Subcutaneous abdominal adipose tissue (tissue), 5 donors: ENCODE results near the gene DNMT1.

ENCODE experiments used
- H3K27ac ChIP-seq: one replicate; pipeline ENCODE4 v1.7.0; 2013; ENCODE audit warnings: low read depth, mild to moderate bottlenecking, inconsistent platforms, low read length, moderate library complexity
- H3K27me3 ChIP-seq, 5 donors: one replicate each; pipeline ENCODE4 v1.7.0; 2013; ENCODE audit warnings: low read length in 5 of 5, inconsistent platforms in 1 of 5; ENCODE audit not compliant: control insufficient read depth in 5 of 5, insufficient read depth in 4 of 5
- H3K36me3 ChIP-seq, 5 donors: one replicate each; pipeline ENCODE4 v1.7.0; 2013; ENCODE audit warnings: low read length in 5 of 5; ENCODE audit not compliant: control insufficient read depth in 5 of 5, insufficient read depth in 5 of 5
- H3K4me1 ChIP-seq, 5 donors: one replicate each; pipeline ENCODE4 v1.7.0; 2013; ENCODE audit warnings: low read length in 5 of 5, mild to moderate bottlenecking in 3 of 5, moderate library complexity in 1 of 5; ENCODE audit not compliant: control insufficient read depth in 5 of 5, insufficient read depth in 5 of 5
- H3K4me3 ChIP-seq, 5 donors: one replicate each; pipeline ENCODE4 v1.7.0; 2013; ENCODE audit warnings: low read length in 5 of 5, low read depth in 1 of 5
- H3K9ac ChIP-seq, 5 donors: one replicate each; pipeline ENCODE4 v1.7.0; 2013; ENCODE audit warnings: low read length in 5 of 5, mild to moderate bottlenecking in 4 of 5, moderate library complexity in 3 of 5
- H3K9me3 ChIP-seq, 5 donors: one replicate each; pipeline ENCODE4 v1.7.0; 2013; ENCODE audit warnings: low read length in 5 of 5; ENCODE audit not compliant: control insufficient read depth in 5 of 5
- donor health status: healthy.
- donor health status: healthy.
- donor health status: healthy.
- donor health status: healthy.
- donor health status: healthy.

Gene DNMT1

DNA sequence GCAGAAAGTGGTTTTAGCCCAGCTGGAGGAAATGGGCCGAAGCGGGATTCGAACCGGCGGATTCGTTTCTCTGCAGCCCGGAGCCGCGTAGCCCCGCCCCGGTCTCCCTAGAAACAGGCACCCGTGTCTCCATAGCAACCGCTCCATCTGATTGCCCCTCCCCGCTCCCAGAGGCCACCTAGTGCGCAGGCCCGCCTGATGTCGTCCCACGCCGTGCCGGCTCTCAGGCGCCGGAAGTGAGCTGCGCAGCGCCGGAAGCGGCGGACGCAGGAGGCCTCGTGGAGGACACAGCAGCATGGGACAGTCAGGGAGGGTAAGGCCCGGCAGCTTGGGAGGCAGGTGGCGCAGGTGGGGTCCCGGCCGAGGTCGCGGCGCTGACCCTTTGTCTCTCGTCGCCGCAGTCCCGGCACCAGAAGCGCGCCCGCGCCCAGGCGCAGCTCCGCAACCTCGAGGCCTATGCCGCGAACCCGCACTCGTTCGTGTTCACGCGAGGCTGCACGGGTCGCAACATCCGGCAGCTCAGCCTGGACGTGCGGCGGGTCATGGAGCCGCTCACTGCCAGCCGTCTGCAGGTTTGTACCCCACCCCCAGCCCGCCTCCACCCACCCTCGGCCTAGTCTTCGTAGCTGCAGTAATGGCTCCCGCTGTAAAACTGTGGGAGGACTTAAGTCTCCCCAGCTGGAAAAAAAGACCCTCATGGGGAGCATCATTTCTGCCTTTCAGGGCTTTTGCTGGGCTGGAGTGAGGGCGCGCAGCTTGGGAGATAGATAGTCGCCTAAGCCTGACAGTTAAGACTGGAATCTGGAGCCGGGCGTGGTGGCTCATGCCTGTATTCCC is 88.4 kb downstream of the DNMT1 start, which contains the start of gene PPAN:
Gene PPAN (plus strand): TSS at position 263 of the 837 bp plus-strand sequence. CDS start 33 bp downstream, at position 296.
- H3K9ac ChIP-seq: peak within 1 kb of the TSS in 4 of 5 donors; percentile 73 to 88 (median 82)
- peak within 1 kb of the TSS; percentile 71 to 89 (median 77) for H3K4me3 ChIP-seq
- peaks cover 0 to 40% (median 36%) of the 10 kb centered on the region in 5 donors for H3K36me3 ChIP-seq
- H3K27me3 ChIP-seq: no peaks in the 10 kb centered on the region
- no peaks in the 10 kb centered on the region for H3K9me3 ChIP-seq
- H3K4me1 ChIP-seq: peaks cover 3 to 21% (median 18%) of the 10 kb centered on the region in 5 donors
- peak within 1 kb of the TSS; percentile 46 for H3K27ac ChIP-seq

GRCh38 chr19:10105509-10106099 is 89.1 kb downstream of the DNMT1 start:
- peak overlapping the region in 3 of 5 donors; percentile 71 to 89 (median 77) for H3K4me3 ChIP-seq
- peaks cover 3 to 19% (median 18%) of the 10 kb centered on the region in 5 donors for H3K4me1 ChIP-seq
- peaks cover 0 to 33% (median 29%) of the 10 kb centered on the region in 5 donors for H3K36me3 ChIP-seq
- H3K9ac ChIP-seq: no peak overlapping the region
- peak overlapping the region; percentile 46 for H3K27ac ChIP-seq
- no peaks in the 10 kb centered on the region for H3K9me3 ChIP-seq
- H3K27me3 ChIP-seq: no peaks in the 10 kb centered on the region

DNA sequence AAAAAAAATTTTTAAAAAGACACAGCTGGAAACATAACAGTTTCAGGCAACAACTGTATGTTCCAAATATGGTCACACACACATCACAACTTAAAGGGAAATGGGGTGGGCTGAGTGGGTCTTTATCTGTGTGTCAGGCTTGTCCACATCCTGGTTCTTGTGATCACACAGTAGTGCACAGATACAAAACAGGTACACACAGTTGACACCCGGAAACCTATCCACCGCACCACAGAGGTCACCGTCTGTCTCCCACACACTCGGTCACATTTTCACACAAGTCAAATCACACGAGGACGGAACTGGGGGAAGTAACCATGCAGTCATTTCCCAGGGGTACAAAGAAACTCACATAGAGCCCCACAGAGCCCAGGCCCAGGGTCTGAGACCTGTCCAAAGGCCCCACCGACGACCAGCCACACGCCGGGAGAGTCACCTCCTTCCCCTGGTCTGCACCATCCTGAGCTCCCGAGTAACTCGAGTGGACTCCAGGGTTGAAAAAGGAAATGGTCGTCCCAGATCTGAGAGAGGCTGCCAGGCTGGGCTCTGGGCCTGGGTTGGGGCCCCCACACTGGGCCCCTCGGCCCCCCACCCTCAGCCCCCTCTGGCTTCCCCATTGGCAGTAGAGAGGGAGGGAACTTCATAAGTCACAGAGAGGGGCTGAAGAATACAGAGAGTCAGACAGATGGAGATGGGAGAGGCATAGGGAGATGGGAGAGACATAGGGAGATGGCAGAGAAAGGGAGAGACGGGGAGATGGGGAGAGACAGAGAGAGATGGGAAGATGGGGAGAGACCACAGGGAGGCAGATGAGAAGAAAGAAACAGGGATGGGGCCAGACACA is 89.9 kb downstream of the DNMT1 start:
- no peak overlapping the region for H3K27ac ChIP-seq
- H3K4me3 ChIP-seq: no peak overlapping the region
- H3K4me1 ChIP-seq: peaks cover 3 to 19% (median 18%) of the 10 kb centered on the region in 5 donors

DNA sequence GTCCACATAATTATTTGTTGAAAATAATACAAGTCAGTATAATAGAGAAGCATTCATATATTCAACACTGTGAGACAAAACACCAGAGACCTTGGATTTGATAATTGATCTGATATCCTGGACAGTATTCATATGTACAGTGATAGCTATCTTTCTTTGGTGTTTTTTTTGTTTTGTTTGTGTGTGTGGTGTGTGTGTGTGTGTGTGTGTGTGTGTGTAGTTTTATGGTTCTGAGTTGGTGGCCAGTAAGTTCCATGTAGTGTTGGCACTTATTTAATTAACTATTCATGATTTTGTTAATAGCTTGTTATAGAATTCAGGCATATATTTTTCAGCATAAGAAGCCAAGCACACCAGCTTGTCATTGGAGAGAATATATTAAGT is 90.6 kb downstream of the DNMT1 start:
- H3K9me3 ChIP-seq: no peaks in the 10 kb centered on the region
- H3K9ac ChIP-seq: no peak overlapping the region
- peaks cover 0 to 18% (median 14%) of the 10 kb centered on the region in 5 donors for H3K36me3 ChIP-seq
- no peaks in the 10 kb centered on the region for H3K27me3 ChIP-seq
- peaks cover 3 to 19% (median 18%) of the 10 kb centered on the region in 5 donors for H3K4me1 ChIP-seq
- H3K4me3 ChIP-seq: no peak overlapping the region
- H3K27ac ChIP-seq: no peak overlapping the region

More for the DNA sequence above, 89.9 kb downstream of the DNMT1 start:
- H3K9me3 ChIP-seq: no peaks in the 10 kb centered on the region
- no peak overlapping the region for H3K9ac ChIP-seq
- peaks cover 0 to 26% (median 22%) of the 10 kb centered on the region in 5 donors for H3K36me3 ChIP-seq
- H3K27me3 ChIP-seq: no peaks in the 10 kb centered on the region

DNA sequence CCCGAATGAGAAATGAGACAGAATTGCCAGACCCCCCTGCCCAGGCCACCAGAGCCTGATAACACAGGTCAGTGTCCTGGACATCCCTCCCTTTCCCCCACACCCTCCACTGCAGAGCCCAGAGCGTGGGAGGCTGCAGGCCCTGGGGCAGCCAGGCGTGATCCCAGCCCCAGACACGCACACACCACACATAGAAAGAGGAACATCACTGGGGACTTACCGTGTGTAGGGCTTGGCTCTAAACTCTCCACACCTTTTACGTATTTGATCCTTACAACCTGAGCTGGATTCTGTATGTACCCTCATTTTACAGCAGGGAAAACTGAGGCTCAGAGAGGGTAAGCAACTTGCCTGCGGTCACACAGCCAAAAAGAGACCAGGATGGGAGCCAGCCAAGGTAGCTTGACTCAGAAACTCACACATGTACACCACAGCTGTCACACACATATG is 91.9 kb downstream of the DNMT1 start:
- H3K4me3 ChIP-seq: no peak overlapping the region
- H3K27me3 ChIP-seq: no peaks in the 10 kb centered on the region
- H3K27ac ChIP-seq: no peak overlapping the region
- no peak overlapping the region for H3K9ac ChIP-seq
- H3K9me3 ChIP-seq: no peaks in the 10 kb centered on the region
- peaks cover 3 to 19% (median 18%) of the 10 kb centered on the region in 5 donors for H3K4me1 ChIP-seq
- H3K36me3 ChIP-seq: peaks cover 0 to 7% (median 6%) of the 10 kb centered on the region in 5 donors

GRCh38 chr19:10100163-10100785 is 94.5 kb downstream of the DNMT1 start:
- Histone ChIP-seq H3K27ac (no peak overlapping the region), H3K4me1 (peaks cover 0 to 14% (median 7%) of the 10 kb centered on the region in 5 donors), H3K4me3 (no peak overlapping the region), H3K9ac (no peak overlapping the region), H3K27me3 (no peaks in the 10 kb centered on the region), H3K9me3 (no peaks in the 10 kb centered on the region), H3K36me3 (no peaks in the 10 kb centered on the region)

GRCh38 chr19:10096615-10096963 is 98.2 kb downstream of the DNMT1 start:
- Histone ChIP-seq H3K27ac (no peak overlapping the region), H3K4me3 (peak overlapping the region in 4 of 5 donors; percentile 42 to 68 (median 56)), H3K9ac (peak overlapping the region in 3 of 5 donors; percentile 46 to 66 (median 62)), H3K27me3 (no peaks in the 10 kb centered on the region), H3K36me3 (peaks cover 0 to 19% (median 14%) of the 10 kb centered on the region in 5 donors), H3K4me1 (peaks cover 0 to 14% (median 7%) of the 10 kb centered on the region in 5 donors), H3K9me3 (no peaks in the 10 kb centered on the region)

DNA sequence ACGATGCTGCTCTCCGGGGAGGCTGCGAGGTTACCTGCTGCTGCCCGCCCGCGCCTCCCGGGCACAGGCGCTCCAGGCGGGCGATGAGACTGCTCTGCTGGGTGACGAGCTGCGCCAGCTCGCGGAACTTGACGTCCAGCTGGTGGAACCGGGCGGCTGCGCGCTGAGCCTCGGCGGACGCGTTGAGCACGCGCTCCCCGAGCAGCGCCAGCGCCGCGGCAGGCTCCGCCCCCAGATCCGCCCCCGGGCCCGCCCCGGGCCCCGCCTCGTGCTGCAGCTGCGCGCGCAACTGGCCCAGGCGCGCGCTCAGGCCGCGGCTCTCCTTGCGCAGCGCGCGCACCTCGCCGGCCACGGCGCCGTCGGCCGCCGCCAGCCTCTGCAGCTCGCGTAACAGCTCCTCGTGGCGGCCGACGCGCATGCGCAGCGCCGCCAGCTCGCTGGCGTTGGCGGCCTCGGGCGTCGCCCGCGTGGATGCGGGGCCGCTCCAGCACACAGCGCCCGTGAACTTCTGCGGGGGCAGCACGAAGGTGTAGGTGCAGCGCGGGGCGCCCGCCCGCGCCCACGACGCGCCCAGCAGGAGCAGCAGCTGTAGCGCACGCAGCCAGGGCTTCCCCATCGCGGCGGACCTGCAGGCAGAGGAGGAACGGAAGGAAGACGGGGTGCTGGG is 98.7 kb downstream of the DNMT1 start:
- H3K4me3 ChIP-seq: peak overlapping the region in 4 of 5 donors; percentile 42 to 68 (median 56)
- peaks cover 0 to 14% (median 7%) of the 10 kb centered on the region in 5 donors for H3K4me1 ChIP-seq
- H3K9ac ChIP-seq: peak overlapping the region in 3 of 5 donors; percentile 46 to 66 (median 62)
- H3K36me3 ChIP-seq: peaks cover 0 to 24% (median 16%) of the 10 kb centered on the region in 5 donors
- H3K27me3 ChIP-seq: no peaks in the 10 kb centered on the region
- H3K27ac ChIP-seq: no peak overlapping the region
- no peaks in the 10 kb centered on the region for H3K9me3 ChIP-seq

GRCh38 chr19:10095622-10095947 is 99.2 kb downstream of the DNMT1 start:
- Histone ChIP-seq H3K36me3 (peaks cover 0 to 28% (median 18%) of the 10 kb centered on the region in 5 donors), H3K4me1 (peaks cover 0 to 14% (median 7%) of the 10 kb centered on the region in 5 donors), H3K27me3 (no peaks in the 10 kb centered on the region), H3K27ac (no peak overlapping the region), H3K4me3 (peak overlapping the region in 3 of 5 donors; percentile 31 to 38 (median 37)), H3K9ac (no peak overlapping the region), H3K9me3 (peaks cover 0 to 3% (median 0%) of the 10 kb centered on the region in 5 donors)
